Endothelial cell of umbilical vein (primary cell): Measurements from ENCODE around the gene SLC26A8. TPM values are rescaled to one million over a fixed set of nuclear protein-coding genes. Genes with fewer than 3 reads are reported as not detected.

ENCODE experiments used
- BruUV-seq: library from RNA; stranded (reverse); fragments of 400-500 nt; replicated peaks from 2 replicates; lab custom pipeline; 2021; lab: Mats Ljungman, UMichigan
- CTCF ChIA-PET: fragments of 300-600, 350-600 bp; sonication (Branson Sonifier 250); formaldehyde crosslinking; loops from one replicate; lab custom pipeline; 2021; ENCODE audit warnings: antibody characterized with exemption, inconsistent platforms; lab: Charles Lee
- POLR2A ChIA-PET: fragments of 300-600, 350-600 bp; sonication (Branson Sonifier 250); formaldehyde crosslinking; loops from one replicate; lab custom pipeline; 2021; ENCODE audit warnings: antibody characterized with exemption, inconsistent platforms; lab: Charles Lee
- DNase-seq: peaks from one replicate; pipeline ENCODE4 v3.0.0-alpha.2; 2011; ENCODE audit warnings: low read depth, low spot score
- FAIRE-seq: peaks from 2 replicates; lab custom pipeline; 2011; peaks lifted over from hg19 to GRCh38; lab: Jason Lieb, UNC
- H2AFZ ChIP-seq: 2 replicates; pipeline ENCODE4 v1.6.0; 2012; ENCODE audit warnings: low read depth, low read length, control low read depth, inconsistent platforms
- H3K27ac ChIP-seq: 2 replicates; pipeline ENCODE4 v1.5.1; 2011; ENCODE audit warnings: low read depth, mild to moderate bottlenecking, control low read depth, low read length, moderate library complexity; ENCODE audit not compliant: insufficient read depth
- H3K27me3 ChIP-seq, 2 experiments: 2 replicates each; pipeline versions ENCODE4 v1.6.0 to v1.6.1; 2011; ENCODE audit warnings: low read length in 2 of 2, mixed read lengths in 1 of 2; ENCODE audit not compliant: control insufficient read depth in 2 of 2, insufficient read depth in 2 of 2
- H3K36me3 ChIP-seq, 2 experiments: 2 replicates in 1 of 2; 3 replicates in 1 of 2; pipeline ENCODE4 v1.5.1; 2011; ENCODE audit warnings: low read length in 2 of 2, mild to moderate bottlenecking in 1 of 2, moderate library complexity in 1 of 2; ENCODE audit not compliant: control insufficient read depth in 2 of 2, insufficient read depth in 2 of 2; ENCODE audit errors: extremely low read depth in 1 of 2
- H3K4me1 ChIP-seq: 3 replicates; pipeline ENCODE4 v1.5.1; 2011; ENCODE audit warnings: mild to moderate bottlenecking, low read length; ENCODE audit not compliant: control insufficient read depth, insufficient read depth; ENCODE audit errors: extremely low read depth
- H3K4me2 ChIP-seq: 2 replicates; pipeline ENCODE4 v1.6.1; 2011; ENCODE audit warnings: low read length, control low read depth, mixed read lengths; ENCODE audit not compliant: insufficient read depth
- H3K4me3 ChIP-seq, 3 experiments: fragments of 200-600 bp in 1 of 3; sonication (generic), shearing (Covaris generic) in 1 of 3; replicated peaks in 1 of 3; 2 replicates each; pipeline ENCODE4 v1.5.1; 2011 to 2016; ENCODE audit warnings: control low read depth in 3 of 3, low read length in 3 of 3, mild to moderate bottlenecking in 2 of 3, inconsistent platforms in 1 of 3, low read depth in 1 of 3, moderate library complexity in 1 of 3; ENCODE audit not compliant: insufficient read depth in 1 of 3
- H3K79me2 ChIP-seq: 2 replicates; pipeline ENCODE4 v1.6.0; 2012; ENCODE audit warnings: low read length, inconsistent platforms; ENCODE audit not compliant: control insufficient read depth, insufficient read depth
- H3K9ac ChIP-seq: replicated peaks from 2 replicates; pipeline ENCODE3; 2011; ENCODE audit warnings: low read length, control low read depth; ENCODE audit not compliant: insufficient read depth; ENCODE audit errors: extremely low read depth
- H3K9me1 ChIP-seq: replicated peaks from 3 replicates; pipeline ENCODE4 v1.6.0; 2011; ENCODE audit warnings: mild to moderate bottlenecking, low read length; ENCODE audit not compliant: control insufficient read depth, insufficient read depth; ENCODE audit errors: extremely low read depth
- H3K9me3 ChIP-seq: replicated peaks from 2 replicates; pipeline ENCODE4 v1.5.1; 2012; ENCODE audit warnings: low read length, inconsistent platforms; ENCODE audit not compliant: control insufficient read depth, insufficient read depth
- H4K20me1 ChIP-seq: replicated peaks from 2 replicates; pipeline ENCODE3; 2011; ENCODE audit warnings: mild to moderate bottlenecking, low read length; ENCODE audit not compliant: control insufficient read depth, insufficient read depth; ENCODE audit errors: extremely low read depth
- CTCF ChIP-seq, 2 donors: IDR thresholded peaks; 1 replicate in 1 of 2; 2 replicates in 1 of 2; pipeline ENCODE4 v1.5.1; 2011; ENCODE audit warnings: low read length in 2 of 2, mild to moderate bottlenecking in 2 of 2, moderate library complexity in 2 of 2, control low read depth in 1 of 2, inconsistent platforms in 1 of 2, low read depth in 1 of 2; ENCODE audit not compliant: insufficient read depth in 1 of 2; ENCODE audit errors: extremely low read depth in 1 of 2
- EZH2 ChIP-seq: IDR thresholded peaks from 2 replicates; pipeline ENCODE4 v1.6.1; 2012; ENCODE audit warnings: borderline replicate concordance, low read depth, mild to moderate bottlenecking, moderate library complexity, low read length, inconsistent platforms; ENCODE audit not compliant: severe bottlenecking
- FOS ChIP-seq: IDR thresholded peaks from 2 replicates; pipeline ENCODE4 v1.6.1; 2011; ENCODE audit warnings: mild to moderate bottlenecking, low read length, moderate library complexity, borderline replicate concordance; ENCODE audit not compliant: insufficient read depth
- JUN ChIP-seq: IDR thresholded peaks from 2 replicates; pipeline ENCODE4 v1.6.1; 2011; ENCODE audit warnings: borderline replicate concordance, low read depth; ENCODE audit not compliant: insufficient read length, insufficient read depth
- MYC ChIP-seq: IDR thresholded peaks from one replicate; pipeline ENCODE4 v1.6.1; 2011; ENCODE audit warnings: mild to moderate bottlenecking, low read depth, low read length
- POLR2A ChIP-seq: IDR thresholded peaks from 2 replicates; pipeline ENCODE4 v1.6.1; 2012; ENCODE audit warnings: low read depth, mild to moderate bottlenecking, control low read depth, low read length
- POLR2AphosphoS5 ChIP-seq: IDR thresholded peaks from 2 replicates; pipeline ENCODE4 v1.6.1; 2012; ENCODE audit warnings: low read depth, mild to moderate bottlenecking, control low read depth, low read length, moderate library complexity; ENCODE audit not compliant: insufficient read depth
- dilution Hi-C: fragments of 300-500 bp; cut with MboI; formaldehyde crosslinking; loops from one replicate; pipeline ENCODE4 v1.15.0; 2019; ENCODE audit warnings: low sequenced_read_pairs; ENCODE audit not compliant: extremely low pct_ligation_motif_present
- intact Hi-C: fragments of 100-400 bp; cut with micrococcal nuclease; formaldehyde crosslinking; loops from one replicate; pipeline ENCODE4 v1.10.0; 2022
- polyA plus RNA-seq, 4 experiments: library from polyadenylated mRNA; depleted of rRNA in 3 of 4; stranded (reverse) in 3 of 4; unstranded in 1 of 4; fragments of >200 nt; gene quantifications; 2 replicates each; pipeline versions ENCODE4 v1.2.1 to v1.2.3, GENCODE V29; 2011 to 2012; ENCODE audit warnings: missing spikeins in 1 of 4
- total RNA-seq: library from RNA; stranded (reverse); gene quantifications from 2 replicates; pipeline ENCODE4 v1.2.3, GENCODE V29; 2021

SLC26A8 gene
- total and polyA plus RNA-seq, 2 donors (not counting 3 experiments of a cell fraction or from before 2014, with no cell fraction given) = 0.01 TPM; not detected in 1

DNA sequence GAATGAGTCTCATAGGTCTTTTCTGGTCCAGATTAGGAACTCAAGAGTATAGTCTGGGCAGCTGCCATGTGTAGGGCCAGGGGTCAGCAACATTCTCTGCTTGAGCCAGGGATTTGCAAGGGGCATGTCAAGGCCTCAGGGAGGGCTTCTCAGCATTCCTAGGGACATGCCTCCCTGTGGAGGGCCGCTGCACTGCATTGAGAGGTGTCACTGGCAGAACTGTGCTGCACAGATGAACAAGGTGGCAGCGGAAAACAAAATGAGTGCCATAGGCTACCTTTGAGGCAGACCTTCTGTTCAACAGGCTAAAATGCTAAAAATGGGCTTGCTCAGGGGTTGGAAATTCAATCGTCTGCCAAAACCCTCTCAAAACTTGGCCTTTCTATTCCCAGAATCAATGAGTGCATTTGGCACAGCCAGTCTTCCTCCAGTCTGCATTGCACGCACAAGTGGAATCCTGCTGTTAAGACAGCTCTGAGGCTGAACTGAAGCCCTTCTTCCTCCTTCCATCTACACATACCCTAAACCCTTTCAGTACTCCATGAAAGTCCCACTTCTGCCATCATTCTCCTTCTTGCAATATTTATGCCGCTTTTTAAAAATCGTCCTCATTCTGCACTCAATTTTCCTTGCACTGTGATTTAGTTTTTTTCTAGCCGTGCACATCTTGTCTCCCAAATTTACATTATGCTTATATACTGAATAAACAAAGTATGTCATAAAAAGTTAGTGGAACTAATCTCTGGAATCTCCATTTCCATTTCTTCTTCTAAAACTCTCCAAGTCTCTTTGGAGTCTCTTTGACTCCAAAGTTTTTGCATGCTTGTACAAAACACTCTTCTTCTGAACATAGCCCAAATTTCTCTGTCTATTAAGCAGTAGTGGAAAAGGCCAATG lies 51.7 kb downstream of the SLC26A8 start:
- Histone ChIP-seq H3K9ac (no peak overlapping the region), H3K4me2 (no peak overlapping the region), H2AFZ (no peak overlapping the region), H3K36me3 (no peaks in the 10 kb centered on the region), H3K79me2 (no peaks in the 10 kb centered on the region), H3K27ac (no peak overlapping the region), H3K9me3 (no peaks in the 10 kb centered on the region), H3K4me3 (no peak overlapping the region), H3K4me1 (peaks cover 6% of the 10 kb centered on the region), H3K27me3 (no peaks in the 10 kb centered on the region), H3K9me1 (no peaks in the 10 kb centered on the region), H4K20me1 (no peaks in the 10 kb centered on the region)
- intact Hi-C loops (no loop called here), dilution Hi-C loops (no loop called here)
- TF ChIP-seq POLR2A (no peak), CTCF (IDR thresholded peaks at IDR 0.05; ENCODE audit: extremely low read depth in 1 of 2, insufficient read depth in 1 of 2, low read depth in 1 of 2, low read length in 2 of 2) (no peak), JUN (no peak), FOS (no peak)
- DNase-seq (no peak), FAIRE-seq (no peak)
- ChIA-PET CTCF (interaction anchor here (1.0 kb wide), 1 partner anchor 140 kb away, joined by 4 read pairs; no protein-coding TSS in a partner anchor), POLR2A (no interaction called here)
- no TSS peak for BruUV-seq

DNA sequence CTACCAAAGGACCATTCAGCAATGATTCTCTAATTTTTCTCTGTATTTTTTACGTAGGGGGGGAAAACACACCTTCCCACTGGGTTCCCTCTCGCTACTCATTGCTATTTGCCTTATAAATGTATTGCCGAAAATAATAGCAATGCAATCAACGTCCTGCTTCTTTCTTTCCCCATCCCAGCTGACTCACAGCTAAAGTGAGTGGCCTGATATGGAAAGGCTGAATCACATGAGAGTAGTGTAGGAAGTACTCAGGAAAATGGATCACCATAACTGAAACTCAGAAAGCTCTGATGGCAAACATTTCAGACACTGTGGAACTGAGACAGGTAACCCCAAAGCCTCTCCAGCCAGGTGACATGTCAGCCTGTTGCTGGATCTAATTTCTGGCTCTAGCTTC lies 54.3 kb downstream of the SLC26A8 start:
- H3K9me1 ChIP-seq = no peaks in the 10 kb centered on the region
- H3K27ac ChIP-seq = peak overlapping the region; percentile 48
- H3K9ac ChIP-seq = no peak overlapping the region
- TF ChIP-seq JUN (peak; percentile 59), MYC (no peak), CTCF (IDR thresholded peaks at IDR 0.05; ENCODE audit: extremely low read depth in 1 of 2, insufficient read depth in 1 of 2, low read depth in 1 of 2, low read length in 2 of 2) (no peak), POLR2AphosphoS5 (no peak), FOS (peak; percentile 72), EZH2 (no peak)
- no peak overlapping the region for H3K4me3 ChIP-seq
- CTCF ChIA-PET = interaction anchor here (1.1 kb wide), 1 partner anchor 14 kb away, joined by 3 read pairs; no protein-coding TSS in a partner anchor
- intact Hi-C loops = no loop called here
- peak overlapping the region; percentile 21 for H3K4me2 ChIP-seq
- no peaks in the 10 kb centered on the region for H3K9me3 ChIP-seq
- BruUV-seq = no TSS peak
- H3K4me1 ChIP-seq = peaks cover 6% of the 10 kb centered on the region
- H2AFZ ChIP-seq = peak overlapping the region; percentile 88
- no peaks in the 10 kb centered on the region for H4K20me1 ChIP-seq
- no peaks in the 10 kb centered on the region for H3K79me2 ChIP-seq
- FAIRE-seq = peak; percentile 72
- DNase-seq = peak; percentile 81
- no peaks in the 10 kb centered on the region for H3K36me3 ChIP-seq
- dilution Hi-C loops = no loop called here
- H3K27me3 ChIP-seq = no peaks in the 10 kb centered on the region
- POLR2A ChIA-PET = no interaction called here
